Measurements from ENCODE around the gene CHCHD6.

Gene CHCHD6

DNA sequence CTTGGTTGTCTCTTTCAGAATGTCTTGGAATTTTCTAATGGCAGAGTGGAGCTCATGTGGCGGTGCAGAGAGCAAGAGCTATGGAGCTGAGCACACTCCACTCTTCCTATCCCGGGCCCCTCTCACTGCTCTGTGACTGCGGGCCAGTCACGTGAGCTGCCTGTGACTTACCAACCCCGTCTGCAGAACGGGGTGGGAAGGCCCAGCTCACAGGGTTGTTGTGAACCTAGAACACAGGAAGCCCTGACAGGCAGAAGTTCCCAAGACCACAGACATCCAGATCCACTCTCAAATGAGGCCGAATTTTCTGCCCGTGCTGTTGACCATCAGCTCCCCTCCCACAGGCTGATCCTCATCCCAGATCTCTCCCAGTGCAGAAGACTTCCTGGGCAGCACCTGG, 243.4 kb downstream of the CHCHD6 start:
- Histone ChIP-seq H3K36me3 (replicated peaks; ENCODE audit: low read depth, low read length) (peaks cover 2% of the 10 kb centered on the region), H4K20me1 (ENCODE audit: insufficient read depth, low read length) (no peaks in the 10 kb centered on the region), H3K4me2 (ENCODE audit: low read length) (no peak overlapping the region), H3K9ac (ENCODE audit: low read length) (no peak overlapping the region), H3K4me1 (ENCODE audit: low read length) (peaks cover 24% of the 10 kb centered on the region), H3K27me3 (ENCODE audit: low read depth, low read length) (no peaks in the 10 kb centered on the region), H3K4me3 (ENCODE audit: low read length) (no peak overlapping the region), H3K79me2 (ENCODE audit: low read length) (no peaks in the 10 kb centered on the region), H2AFZ (ENCODE audit: low read depth, low read length) (no peak overlapping the region), H3K9me3 (ENCODE audit: insufficient read depth, low read length) (no peaks in the 10 kb centered on the region), H3K27ac (ENCODE audit: low read length) (no peak overlapping the region)
- TF ChIP-seq EZH2phosphoT487 (IDR thresholded peaks at IDR 0.05; ENCODE audit: low read depth): no peak
- TF ChIP-seq, protein P1, sequence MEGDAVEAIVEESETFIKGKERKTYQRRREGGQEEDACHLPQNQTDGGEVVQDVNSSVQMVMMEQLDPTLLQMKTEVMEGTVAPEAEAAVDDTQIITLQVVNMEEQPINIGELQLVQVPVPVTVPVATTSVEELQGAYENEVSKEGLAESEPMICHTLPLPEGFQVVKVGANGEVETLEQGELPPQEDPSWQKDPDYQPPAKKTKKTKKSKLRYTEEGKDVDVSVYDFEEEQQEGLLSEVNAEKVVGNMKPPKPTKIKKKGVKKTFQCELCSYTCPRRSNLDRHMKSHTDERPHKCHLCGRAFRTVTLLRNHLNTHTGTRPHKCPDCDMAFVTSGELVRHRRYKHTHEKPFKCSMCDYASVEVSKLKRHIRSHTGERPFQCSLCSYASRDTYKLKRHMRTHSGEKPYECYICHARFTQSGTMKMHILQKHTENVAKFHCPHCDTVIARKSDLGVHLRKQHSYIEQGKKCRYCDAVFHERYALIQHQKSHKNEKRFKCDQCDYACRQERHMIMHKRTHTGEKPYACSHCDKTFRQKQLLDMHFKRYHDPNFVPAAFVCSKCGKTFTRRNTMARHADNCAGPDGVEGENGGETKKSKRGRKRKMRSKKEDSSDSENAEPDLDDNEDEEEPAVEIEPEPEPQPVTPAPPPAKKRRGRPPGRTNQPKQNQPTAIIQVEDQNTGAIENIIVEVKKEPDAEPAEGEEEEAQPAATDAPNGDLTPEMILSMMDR (IDR thresholded peaks at IDR 0.05; ENCODE audit: low read depth, low read length): no peak

DNA sequence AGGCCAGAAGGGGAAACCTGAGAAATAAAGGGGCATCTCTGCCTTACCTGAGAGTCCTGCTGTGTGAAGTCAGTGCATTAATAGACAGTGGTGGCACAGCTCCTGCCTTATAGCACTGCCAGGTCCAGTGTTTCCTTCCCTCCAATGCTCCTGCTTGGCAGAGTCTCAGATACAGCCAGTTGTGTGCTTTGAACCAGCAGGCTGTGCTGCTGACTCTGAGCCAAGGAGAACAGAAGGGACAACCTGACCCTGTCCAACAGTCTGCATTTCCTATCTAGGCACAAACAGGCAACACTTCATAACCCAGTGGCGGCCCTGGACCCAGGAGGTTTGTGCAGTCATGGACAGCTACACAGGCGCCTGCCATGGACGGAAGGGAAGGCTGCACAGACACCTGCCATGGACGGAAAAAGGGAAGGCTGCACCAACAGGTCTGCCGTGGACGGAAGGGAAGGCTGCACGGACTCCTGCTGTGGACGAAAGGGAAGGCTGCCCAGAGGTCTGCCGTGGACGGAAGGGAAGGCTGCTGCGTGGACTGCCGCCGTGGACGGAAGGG, 245.0 kb downstream of the CHCHD6 start:
- no peaks in the 10 kb centered on the region for H4K20me1 ChIP-seq (ENCODE audit: insufficient read depth, low read length)
- no peak for TF ChIP-seq EZH2phosphoT487 (IDR thresholded peaks at IDR 0.05; ENCODE audit: low read depth)
- TF ChIP-seq, protein P1 (IDR thresholded peaks at IDR 0.05; ENCODE audit: low read depth, low read length): no peak

DNA sequence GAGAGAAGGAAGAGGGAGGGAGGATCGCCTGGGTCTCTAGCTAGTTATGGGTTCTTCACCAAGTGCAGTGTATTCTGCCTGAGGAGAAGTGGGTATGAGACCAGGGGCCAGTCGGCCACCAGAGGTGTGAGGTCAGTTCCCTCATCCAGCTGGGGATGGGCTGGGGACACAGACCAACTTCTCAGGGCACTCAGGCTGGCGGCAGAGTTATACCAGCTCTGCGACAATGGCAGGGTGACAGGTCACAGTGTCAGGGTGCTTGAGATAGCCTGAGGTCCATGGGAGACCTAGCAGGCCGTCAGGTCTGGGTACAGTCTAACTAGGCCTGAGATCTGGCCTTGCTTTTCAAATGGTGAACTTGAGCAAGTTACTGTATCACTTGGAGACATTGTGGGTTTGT, 247.5 kb downstream of the CHCHD6 start:
- Histone ChIP-seq H3K4me3 (ENCODE audit: low read length) (no peak overlapping the region), H2AFZ (ENCODE audit: low read depth, low read length) (no peak overlapping the region), H4K20me1 (ENCODE audit: insufficient read depth, low read length) (0 out of 2 replicates have a peak, but pooled peaks cover 3% of the 10 kb centered on the region), H3K27me3 (ENCODE audit: low read depth, low read length) (peaks cover 10% of the 10 kb centered on the region; the same call in 1 of the 2 replicates), H3K9me3 (ENCODE audit: insufficient read depth, low read length) (no peaks in the 10 kb centered on the region), H3K36me3 (replicated peaks; ENCODE audit: low read depth, low read length) (peaks cover 9% of the 10 kb centered on the region), H3K79me2 (ENCODE audit: low read length) (no peaks in the 10 kb centered on the region), H3K9ac (ENCODE audit: low read length) (no peak overlapping the region), H3K4me2 (ENCODE audit: low read length) (no peak overlapping the region), H3K27ac (ENCODE audit: low read length) (no peak overlapping the region), H3K4me1 (ENCODE audit: low read length) (peaks cover 51% of the 10 kb centered on the region)
- TF ChIP-seq, protein P1 (IDR thresholded peaks at IDR 0.05; ENCODE audit: low read depth, low read length): no peak
- TF ChIP-seq EZH2phosphoT487 (IDR thresholded peaks at IDR 0.05; ENCODE audit: low read depth): no peak

More for the DNA sequence above, 245.0 kb downstream of the CHCHD6 start:
- no peak overlapping the region for H3K4me2 ChIP-seq (ENCODE audit: low read length)
- no peak overlapping the region for H2AFZ ChIP-seq (ENCODE audit: low read depth, low read length)
- peaks cover 34% of the 10 kb centered on the region for H3K4me1 ChIP-seq (ENCODE audit: low read length)
- H3K79me2 ChIP-seq (ENCODE audit: low read length): no peaks in the 10 kb centered on the region
- H3K9me3 ChIP-seq (ENCODE audit: insufficient read depth, low read length): no peaks in the 10 kb centered on the region
- no peak overlapping the region for H3K27ac ChIP-seq (ENCODE audit: low read length)
- H3K4me3 ChIP-seq (ENCODE audit: low read length): no peak overlapping the region
- H3K9ac ChIP-seq (ENCODE audit: low read length): no peak overlapping the region
- no peaks in the 10 kb centered on the region for H3K27me3 ChIP-seq (ENCODE audit: low read depth, low read length)
- peaks cover 9% of the 10 kb centered on the region for H3K36me3 ChIP-seq (replicated peaks; ENCODE audit: low read depth, low read length)

DNA sequence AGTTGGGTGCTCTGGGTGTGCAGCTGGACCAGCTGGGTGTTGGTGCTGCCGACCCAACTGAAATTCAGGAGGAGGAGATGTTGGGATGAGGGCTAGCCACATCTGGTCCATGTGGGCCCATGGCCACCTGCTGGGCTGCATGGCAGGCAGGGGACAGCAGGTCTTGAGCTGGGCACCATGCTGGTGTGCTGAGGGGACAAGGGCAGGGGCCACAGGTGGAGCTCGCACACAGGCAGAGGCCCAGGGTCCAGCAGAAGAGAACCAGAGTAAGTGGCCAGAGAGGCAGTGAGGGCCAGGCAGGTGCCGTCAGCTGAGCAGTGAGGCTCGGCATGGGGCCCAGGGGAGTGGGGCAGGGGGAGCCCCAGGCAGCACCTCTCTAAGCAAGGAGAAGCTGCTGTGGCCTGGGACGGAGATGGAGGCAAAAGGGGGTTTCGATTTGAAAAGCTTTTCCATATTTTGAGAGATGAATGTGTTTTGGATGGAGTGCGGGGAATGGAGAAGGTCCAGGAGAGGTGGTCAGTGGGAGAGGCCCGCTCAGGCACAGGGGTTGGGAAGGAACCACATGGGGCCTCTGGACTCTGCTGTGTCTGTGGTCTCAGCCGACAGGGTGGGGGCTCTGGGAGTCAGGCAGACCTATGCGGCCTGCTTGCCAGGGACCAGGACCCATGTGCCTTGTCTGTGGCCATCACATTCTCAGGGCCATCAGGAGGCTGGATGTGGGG, 248.4 kb downstream of the CHCHD6 start:
- Histone ChIP-seq H3K9me3 (ENCODE audit: insufficient read depth, low read length) (no peaks in the 10 kb centered on the region), H4K20me1 (ENCODE audit: insufficient read depth, low read length) (0 out of 2 replicates have a peak, but pooled peaks cover 3% of the 10 kb centered on the region), H3K36me3 (replicated peaks; ENCODE audit: low read depth, low read length) (peaks cover 9% of the 10 kb centered on the region), H3K4me1 (ENCODE audit: low read length) (peaks cover 59% of the 10 kb centered on the region), H3K27me3 (ENCODE audit: low read depth, low read length) (peaks cover 10% of the 10 kb centered on the region; the same call in 1 of the 2 replicates), H3K4me3 (ENCODE audit: low read length) (no peak overlapping the region), H3K9ac (ENCODE audit: low read length) (no peak overlapping the region), H2AFZ (ENCODE audit: low read depth, low read length) (no peak overlapping the region), H3K79me2 (ENCODE audit: low read length) (no peaks in the 10 kb centered on the region), H3K27ac (ENCODE audit: low read length) (no peak overlapping the region), H3K4me2 (ENCODE audit: low read length) (peak overlapping the region; percentile 33)
- TF ChIP-seq EZH2phosphoT487 (IDR thresholded peaks at IDR 0.05; ENCODE audit: low read depth): no peak
- TF ChIP-seq, protein P1 (IDR thresholded peaks at IDR 0.05; ENCODE audit: low read depth, low read length): no peak
